ENCODE measurements around the gene VWA3B.
"Not testable (repeated sequence)": the region's sequence is repeated elsewhere in the genome, so short reads cannot be mapped to it uniquely, and the experiment has no call there.

Gene VWA3B

DNA sequence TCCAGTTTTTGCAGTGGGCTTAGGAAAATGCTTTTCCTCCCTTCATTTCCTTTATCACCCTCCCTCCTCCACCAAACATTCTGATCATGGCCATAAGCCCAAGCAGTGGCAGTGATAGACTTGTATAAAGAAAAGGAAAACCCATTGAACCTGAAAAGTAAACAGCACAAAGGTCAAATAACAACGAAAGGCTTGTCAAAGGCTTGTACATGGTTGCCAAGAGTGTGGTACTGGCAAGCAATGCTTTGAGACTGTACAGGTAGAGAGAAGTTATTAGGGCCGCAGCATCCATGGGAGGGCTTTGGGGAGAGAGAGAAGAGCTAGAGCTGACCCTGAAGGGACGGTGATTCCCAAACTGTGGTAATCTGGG lies 2.1 kb upstream of the VWA3B start:
- no peak for DNase-seq

DNA sequence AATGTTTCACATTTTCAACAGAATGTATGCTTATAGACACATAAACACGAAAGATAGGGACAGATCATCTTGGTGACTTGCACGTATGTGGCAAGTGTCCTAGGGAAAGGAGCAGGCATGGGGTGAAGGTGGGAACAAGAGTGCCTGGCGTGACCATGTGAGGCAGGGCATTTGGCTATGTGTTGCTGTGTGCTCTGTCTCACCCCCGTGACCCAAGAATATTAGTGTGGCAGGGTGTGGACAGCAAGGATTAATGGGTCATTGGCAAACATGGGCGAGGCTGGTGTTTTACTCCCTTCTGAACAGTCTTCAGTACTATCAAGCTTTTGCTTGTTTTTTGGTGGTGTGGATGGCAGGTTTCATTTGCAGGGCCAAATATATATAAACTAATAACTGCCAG lies 1.3 kb upstream of the VWA3B start:
- DNase-seq = no peak

DNA sequence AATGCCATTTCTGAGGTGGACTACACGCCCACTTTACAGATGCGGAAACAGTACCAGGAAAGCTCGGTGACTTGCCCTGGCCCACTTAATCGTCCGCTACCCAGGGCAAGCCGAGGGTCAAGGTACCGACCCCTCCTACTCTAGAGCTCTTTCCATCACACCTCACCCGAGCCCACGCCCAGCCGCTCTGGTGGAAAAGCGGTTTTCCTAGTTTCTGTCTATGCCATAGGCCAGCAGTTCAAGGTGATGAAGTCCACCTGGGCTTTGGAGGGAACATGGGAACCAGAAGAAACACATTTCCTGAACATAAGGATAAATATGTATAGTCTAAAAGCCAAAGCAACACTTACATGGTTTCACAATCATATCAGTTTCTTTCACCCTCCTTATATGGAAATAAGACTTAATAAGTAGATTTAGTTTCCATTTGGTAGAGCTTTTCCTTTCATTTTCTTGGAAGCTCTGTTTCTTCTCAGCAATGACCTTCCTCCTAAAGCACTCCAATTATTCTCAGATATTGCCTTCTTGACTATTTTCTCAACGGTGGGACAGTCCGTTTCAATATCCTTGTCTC lies 567 bp downstream of the VWA3B start:
- no peak for DNase-seq

DNA sequence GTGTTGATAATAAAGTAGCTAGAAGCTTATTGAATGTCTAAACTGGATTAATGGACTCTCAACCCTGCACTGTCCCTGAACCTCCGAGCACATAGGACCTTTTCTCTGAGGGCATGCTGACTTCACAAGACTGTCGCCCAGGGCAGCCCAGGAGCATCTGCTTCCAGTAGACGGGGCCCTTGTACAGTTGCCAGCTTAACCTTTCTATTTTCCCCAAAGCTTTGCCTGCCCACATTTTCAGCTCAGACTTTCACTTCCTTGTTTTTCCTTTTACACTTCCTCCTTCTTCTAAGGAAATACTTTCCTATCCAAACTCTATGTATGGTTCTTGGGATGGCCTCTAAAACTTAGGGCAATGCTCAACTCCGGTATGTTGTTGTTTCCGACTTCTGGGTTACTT lies 1.3 kb downstream of the VWA3B start:
- DNase-seq = peak in 7 of 51 donors; percentile 3 to 31 (median 14)

DNA sequence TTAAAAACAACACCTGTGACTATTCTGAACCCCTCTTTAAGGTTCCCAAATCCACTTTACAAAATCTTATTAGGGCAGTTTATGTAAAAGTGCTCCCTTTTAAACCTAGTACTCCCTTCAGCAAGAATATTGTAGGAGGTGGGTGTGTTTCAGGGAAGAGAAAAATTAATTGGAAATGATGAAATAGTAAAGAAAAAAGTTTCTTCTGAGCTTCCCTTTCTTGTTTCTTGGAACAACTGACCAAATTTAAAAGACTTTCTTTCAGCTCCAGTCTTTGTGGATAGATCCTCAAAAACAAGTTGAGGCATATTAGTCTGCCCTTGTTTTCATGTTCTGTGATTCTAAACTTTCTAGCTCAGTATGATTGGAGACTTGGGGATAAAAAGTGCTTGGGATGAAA lies 3.0 kb downstream of the VWA3B start:
- DNase-seq = no peak

DNA sequence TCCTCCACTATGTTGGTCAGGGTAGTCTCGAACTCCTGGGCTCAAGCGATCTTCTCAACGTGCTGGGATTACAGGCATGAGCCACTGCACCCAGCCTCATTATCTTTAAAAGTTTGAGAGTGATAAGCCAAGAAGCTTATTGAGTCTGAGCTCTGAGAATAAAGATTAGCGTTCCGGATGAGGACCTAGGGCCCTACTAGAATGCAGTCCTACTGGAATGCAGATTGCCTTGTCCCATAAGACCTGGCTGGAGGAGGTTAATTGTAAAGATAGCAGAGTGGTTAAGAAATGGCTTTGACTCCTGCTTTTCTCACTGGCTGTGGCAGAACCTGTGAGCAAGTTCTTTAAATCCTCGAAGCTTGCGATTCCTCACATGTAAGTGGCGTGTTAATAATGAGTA lies 4.0 kb downstream of the VWA3B start:
- DNase-seq = no peak

DNA sequence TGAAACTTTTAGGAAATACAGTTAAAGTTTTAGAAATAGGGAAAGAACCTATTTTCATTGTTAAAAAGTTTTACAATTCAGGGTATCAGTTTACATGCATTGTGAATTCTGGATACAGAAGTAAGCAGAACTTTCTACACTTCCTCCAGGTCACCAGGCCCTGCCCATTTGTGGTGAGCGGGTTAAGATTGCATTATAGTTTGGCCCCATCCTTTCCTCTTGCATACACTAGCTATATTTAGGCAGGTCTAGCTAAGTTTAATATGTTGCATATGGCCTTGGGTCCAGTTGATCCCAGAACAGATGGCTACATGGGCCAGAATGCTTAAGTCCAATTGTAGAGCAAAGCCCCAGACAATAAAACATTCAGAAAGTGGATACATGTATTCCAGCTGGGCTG lies 4.8 kb downstream of the VWA3B start:
- DNase-seq = no peak

DNA sequence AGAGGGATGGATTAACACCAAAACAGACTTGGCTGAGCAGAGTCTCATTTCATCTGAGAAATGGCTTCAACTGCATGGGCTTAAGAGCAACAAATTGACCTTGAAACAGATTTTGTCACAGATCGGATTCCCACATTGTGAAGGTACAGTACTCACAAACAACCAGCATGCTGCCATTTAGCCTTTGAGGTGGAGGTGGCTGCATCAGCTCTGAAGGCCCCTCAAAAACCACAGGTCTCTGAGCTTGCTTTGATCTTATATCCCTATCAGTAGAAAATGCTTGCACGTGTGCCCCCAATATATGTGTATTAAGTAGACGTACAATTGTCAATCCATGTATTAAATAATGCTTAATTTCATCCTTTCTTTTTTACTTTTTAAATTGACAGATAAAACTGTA lies 6.2 kb downstream of the VWA3B start:
- no peak for DNase-seq

DNA sequence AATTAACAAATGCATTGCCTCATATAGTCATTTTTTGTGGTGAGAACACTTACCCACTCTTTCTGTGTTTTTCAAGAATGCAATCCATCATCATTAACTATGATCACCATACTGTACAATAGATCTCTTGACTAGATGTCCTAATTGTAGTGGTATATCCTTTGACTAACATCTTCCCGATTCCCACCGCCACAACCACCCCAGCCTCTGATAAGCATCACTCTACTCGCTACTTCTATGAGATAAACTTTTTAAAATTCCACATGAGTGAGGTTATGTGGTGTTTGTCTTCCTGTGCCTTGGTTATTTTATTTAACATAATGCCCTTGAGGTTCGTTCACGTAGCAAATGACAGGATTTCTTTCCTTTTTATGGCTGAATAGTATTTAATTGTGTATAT lies 6.6 kb downstream of the VWA3B start:
- DNase-seq = no peak

DNA sequence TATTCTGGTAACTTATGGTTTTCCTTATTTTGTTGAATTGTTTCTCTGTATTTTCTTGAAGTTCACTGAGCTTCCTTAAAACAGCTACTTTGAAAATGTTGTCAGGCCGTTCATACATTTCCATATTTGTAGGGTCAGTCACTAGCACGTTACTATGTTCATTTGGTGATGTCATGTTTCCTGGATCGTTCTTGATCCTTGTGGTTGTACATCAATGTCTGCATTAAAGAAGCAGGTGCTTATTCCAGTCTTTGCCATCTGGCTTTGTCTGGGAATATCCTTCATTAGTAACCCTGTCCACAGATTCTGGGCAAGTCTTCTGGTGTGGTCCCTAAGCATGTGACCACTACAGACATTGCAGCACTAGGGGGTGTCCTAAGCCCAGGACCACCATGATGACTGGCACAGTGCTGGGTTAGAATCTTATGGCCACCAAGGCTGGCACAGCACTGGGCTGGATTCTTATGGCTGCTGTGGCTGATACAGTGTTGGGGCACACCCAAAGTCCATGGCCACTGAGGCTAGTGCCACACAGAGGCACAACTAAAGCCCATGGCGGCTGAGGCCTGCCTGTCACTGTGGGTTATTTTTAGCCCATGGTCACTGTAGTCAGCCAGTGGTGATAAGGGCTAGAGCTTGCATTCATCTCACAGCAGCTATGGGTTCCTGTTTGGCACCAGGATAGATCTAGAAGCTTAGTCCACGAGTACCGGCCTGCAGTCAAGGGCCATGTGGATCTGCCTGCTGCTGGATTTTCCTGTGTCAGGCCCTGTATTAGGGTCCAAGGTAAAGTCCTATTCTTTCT lies 13.2 kb downstream of the VWA3B start:
- no peak for DNase-seq

DNA sequence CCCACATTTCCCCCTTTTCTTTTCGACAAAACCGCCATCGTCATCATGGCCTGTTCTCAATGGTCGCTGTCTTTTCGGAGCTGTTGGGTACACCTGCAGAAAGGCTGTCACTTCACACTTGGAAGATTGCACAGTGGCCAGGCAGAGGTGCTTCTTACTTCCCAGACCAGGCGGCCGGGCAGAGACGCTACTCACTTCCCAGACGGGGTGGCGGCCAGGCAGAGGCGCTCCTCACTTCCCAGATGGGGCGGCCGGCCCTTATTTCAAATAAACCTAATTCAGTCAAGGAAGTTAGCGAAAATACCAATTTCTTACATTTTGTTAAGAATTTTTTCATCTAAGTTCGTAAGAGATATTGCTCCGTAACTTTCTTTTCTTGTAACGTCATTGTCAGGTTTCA lies 15.3 kb downstream of the VWA3B start:
- not testable (repeated sequence) for DNase-seq

DNA sequence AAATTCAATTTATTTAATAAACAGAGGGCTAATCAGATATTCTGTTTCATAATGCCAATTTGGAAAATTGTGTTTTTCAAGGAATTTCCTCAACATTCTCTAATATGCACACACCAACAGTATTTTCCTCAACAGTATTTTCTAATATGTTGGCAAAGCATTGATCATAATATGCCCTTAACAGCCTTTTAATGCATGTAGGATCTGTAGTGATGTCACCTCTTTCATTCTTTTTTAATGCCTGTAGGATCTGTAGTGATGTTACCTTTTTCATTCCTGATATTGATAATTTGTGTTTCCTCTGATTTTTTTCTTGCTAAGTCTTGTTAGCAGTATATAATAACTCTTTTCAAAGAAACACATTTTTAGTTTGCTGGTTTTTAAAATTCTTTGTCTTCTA lies 15.9 kb downstream of the VWA3B start:
- DNase-seq = no peak

DNA sequence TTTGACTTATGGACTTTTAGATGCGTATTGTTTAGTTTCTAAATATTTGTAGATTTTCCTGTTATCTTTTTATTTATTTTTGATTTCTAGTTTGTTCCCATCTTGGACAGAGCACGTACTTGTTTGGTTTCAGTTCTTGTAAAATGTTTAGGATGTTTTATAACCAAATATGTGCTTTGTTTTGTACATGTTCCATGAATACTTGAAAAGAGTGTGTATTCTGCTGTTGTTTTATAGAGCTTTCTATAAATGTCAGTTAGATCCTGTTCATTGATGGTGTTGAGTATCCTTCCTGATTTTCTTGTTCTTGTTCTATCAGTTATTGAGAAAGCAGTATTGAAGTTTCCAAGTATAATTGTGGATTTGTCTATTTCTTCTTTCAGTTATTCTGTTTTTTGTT lies 21.1 kb downstream of the VWA3B start:
- no peak for DNase-seq

DNA sequence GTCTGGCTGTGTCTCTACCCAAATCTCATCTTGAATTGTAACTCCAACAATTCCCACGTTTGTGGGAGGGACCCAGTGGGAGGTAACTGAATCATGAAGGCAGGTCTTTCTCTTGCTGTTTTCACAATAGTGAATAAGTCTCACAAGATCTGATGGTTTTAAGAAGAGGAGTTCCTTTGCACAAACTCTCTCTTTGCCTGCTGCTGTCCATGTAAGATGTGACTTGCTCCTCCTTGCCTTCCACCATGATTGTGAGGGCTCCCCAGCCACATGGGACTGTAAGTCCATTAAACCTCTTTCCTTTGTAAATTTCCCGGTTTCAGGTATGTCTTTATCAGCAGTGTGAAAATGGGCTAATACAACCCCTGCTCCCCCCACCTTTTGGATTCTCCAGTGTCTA lies 23.8 kb downstream of the VWA3B start:
- DNase-seq = no peak

DNA sequence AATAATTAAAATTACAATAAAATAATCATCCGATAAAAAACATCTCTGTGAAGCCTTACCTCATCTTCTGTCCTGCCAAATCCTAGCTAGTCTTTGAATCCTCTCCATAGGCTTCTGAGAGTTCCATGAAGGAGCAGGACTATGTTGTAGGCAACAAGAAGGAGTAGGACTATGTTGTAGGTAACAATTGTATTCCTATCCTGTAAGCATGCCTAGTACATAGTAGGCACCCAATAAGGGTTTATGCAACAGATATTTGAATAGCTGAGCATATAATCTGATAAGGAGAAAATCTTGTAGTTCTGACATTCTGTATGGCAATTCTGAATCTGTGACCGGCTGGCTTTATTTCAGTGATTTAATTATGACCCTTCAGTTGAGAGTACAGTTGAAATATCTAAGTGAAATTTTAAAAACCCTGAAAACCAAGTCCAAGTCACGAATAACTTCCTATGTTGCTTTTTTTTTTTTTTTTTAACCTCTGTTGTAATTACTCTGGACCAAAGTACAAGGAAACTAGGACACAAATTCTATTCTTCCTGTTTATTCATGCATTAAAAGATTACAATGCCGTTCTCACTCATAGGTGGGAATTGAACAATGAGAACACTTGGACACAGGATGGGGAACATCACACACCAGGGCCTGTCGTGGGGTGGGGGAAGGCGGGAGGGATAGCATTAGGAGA lies 27.8 kb downstream of the VWA3B start:
- no peak for DNase-seq

DNA sequence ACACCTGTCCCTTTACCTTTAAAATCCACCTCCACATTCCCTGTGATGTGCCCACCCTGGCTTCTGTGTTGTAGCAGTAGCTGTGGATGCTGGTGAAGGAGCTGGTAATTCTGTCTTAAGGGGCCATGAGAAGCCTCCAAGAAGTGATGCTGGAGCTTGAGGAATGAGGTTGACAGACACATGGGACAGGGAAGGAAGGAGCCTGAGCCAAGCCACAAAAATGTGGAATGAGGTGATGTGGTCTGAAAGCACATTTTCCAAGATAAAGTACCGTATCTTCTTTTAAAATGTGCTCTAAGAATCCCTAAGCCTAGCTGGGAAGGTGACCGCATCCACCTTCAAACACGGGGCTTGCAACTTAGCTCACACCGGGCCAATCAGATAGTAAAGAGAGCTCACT lies 31.2 kb downstream of the VWA3B start:
- DNase-seq = no peak

DNA sequence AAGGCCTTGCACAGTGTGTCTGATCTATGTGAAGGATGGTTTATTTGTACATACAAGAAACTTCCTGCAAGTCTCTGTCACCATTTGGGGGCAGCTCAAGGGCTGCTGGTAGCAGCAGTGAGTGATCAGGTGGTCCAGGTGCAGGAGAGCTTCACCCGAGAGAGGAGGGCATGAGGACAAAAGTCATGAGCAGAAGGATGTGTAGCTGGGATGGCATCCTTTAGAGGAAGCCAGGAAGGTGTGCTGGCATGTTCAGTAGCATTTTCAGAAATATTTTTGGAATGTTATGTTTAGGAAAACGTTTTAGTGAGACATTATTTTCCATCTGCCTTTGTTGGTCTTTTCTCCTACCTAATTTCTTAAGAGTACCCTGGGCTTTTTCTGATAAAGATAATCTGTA lies 31.9 kb downstream of the VWA3B start:
- DNase-seq = no peak

DNA sequence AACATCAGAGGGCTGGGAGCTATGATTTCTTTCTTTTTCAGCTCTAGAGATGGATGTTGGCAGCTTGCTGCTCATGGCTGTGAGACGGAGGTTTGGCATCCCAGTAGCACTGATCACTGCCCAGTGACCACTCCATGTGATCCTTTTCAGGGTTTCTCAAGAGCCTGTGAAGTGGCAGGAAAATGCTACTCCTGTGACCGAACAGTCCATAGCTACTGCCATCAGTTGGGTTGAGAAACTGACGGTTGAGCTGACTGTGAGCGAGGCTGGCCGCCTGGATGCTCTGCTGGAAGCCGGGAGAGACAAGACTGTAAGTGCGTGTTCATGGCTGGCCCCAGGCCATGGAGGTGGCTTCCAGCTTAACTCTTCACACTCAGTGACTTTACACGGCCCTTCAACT lies 34.2 kb downstream of the VWA3B start:
- peak in 7 of 51 donors; percentile 21 to 68 (median 30) for DNase-seq

DNA sequence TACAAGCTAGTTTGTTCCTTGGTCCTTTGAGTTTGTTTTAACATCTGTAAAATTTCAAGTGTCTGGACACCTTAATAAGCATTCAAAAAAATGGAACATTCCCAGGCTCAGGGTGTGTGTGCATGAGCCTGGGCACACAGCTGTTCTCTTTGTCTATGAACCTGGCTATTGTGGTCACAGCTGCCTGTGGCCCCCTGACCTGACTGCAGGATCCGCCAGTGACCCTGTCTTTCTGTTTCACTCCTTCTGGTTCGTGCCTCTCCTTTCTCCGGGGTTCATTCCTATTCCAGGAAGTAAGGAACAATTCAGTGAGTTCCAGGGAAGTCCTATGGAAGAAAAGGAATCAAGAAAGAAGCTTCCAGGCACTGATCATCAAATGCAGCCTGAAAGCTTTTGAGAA lies 35.6 kb downstream of the VWA3B start:
- no peak for DNase-seq

DNA sequence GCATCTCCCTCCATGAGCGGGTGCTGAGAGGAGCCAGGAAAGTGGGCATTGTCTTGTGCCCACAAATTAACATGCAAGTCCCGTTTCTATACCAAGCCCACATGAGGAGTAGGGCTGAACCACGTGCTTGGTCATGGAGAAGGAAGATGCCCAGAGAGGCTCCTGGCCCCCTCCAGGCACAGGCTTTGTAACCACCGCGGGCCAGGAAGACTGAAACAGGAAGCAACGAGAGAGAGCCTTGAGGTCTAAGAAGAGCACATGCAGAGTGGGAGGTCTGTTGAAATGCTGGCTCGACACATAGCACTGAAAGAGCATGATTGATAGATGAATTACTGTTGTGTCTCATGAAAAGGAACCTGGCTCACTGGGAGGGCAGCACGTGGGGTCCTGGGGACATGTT lies 36.3 kb downstream of the VWA3B start:
- DNase-seq = no peak

DNA sequence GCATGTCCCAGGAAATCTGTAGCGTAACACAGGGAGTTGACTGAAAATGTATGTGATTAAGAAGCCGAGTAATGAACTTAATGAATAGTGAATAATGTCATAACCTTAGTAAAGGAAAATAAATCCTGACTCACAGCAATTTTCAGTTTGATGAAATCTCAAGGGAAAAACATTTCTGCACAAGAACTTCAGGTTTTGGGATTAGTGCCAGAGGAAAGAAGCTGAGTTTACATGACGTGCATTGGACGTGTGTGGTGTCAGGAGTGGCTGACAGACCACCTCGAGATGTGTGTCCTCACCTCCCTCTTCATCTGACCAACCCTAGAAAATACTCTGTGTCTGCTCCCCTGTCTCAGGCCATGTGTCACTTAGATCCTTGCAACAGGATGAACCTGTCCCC lies 39.1 kb downstream of the VWA3B start:
- no peak for DNase-seq

DNA sequence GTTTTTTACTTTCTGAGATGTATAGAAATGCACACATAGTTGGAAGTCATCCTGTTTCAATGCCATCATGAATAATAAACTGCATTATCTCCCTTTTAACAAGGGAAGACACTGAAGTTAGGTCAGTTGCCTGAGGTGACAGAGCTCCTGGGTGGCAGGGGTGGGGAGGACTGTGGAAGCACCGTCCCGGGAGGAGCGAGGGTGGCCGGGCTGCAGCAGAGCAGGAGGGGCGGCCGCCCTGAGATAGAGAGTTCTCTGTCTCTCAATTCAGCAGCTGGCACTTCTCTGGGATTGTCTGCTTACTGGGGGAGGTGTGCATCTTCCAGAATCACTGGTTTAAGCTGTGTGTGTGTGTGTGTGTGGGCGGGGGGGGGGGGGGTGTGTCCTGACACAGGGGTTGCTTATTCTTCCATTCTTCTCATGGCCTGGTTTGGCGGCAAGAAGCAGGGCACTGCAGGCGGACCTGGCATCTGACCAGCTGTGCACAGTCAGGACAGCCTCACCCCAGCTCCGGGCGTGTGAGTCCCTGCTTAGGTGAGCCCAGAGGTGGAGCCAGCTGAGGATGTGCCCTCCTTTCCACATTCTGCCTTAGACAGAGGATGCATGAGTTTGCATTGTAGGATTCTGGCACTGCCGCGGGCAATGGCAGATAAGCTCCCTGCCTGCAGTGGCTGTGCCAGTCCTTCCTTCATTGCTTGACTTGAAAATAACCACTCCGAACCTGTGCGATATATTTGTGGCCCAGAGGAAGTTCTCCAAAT lies 40.4 kb downstream of the VWA3B start:
- peak in 1 of 51 donors; percentile 10 for DNase-seq

Data from hypothalamus (tissue), 51 donors.